Skeletal muscle satellite cell (primary cell): Measurements from ENCODE around the gene ARHGEF7.
A peak's percentile ranks its signal among the peaks of the same experiment; 100 is the strongest.

Source experiments
- H3K27me3 ChIP-seq: 2 replicates; pipeline ENCODE4 v1.7.0; 2013; ENCODE audit warnings: low read length; ENCODE audit not compliant: control insufficient read depth, insufficient read depth
- H3K36me3 ChIP-seq: 2 replicates; pipeline ENCODE4 v1.7.0; 2013; ENCODE audit warnings: mild to moderate bottlenecking, control low read depth, low read length; ENCODE audit not compliant: insufficient read depth
- H3K4me1 ChIP-seq: 2 replicates; pipeline ENCODE4 v1.7.0; 2013; ENCODE audit warnings: low read length; ENCODE audit not compliant: control insufficient read depth, insufficient read depth
- H3K4me2 ChIP-seq: 2 replicates; pipeline ENCODE4 v1.7.0; 2013; ENCODE audit warnings: mild to moderate bottlenecking, low read length
- H3K4me3 ChIP-seq: 2 replicates; pipeline ENCODE4 v1.7.0; 2013; ENCODE audit warnings: low read length
- H3K9ac ChIP-seq: 2 replicates; pipeline ENCODE4 v1.7.0; 2013; ENCODE audit warnings: mild to moderate bottlenecking, low read depth, low read length, moderate library complexity
- H3K9me3 ChIP-seq: replicated peaks from 2 replicates; pipeline ENCODE4 v1.7.0; 2013; ENCODE audit warnings: mild to moderate bottlenecking, control low read depth, low read length

The ARHGEF7 gene

DNA sequence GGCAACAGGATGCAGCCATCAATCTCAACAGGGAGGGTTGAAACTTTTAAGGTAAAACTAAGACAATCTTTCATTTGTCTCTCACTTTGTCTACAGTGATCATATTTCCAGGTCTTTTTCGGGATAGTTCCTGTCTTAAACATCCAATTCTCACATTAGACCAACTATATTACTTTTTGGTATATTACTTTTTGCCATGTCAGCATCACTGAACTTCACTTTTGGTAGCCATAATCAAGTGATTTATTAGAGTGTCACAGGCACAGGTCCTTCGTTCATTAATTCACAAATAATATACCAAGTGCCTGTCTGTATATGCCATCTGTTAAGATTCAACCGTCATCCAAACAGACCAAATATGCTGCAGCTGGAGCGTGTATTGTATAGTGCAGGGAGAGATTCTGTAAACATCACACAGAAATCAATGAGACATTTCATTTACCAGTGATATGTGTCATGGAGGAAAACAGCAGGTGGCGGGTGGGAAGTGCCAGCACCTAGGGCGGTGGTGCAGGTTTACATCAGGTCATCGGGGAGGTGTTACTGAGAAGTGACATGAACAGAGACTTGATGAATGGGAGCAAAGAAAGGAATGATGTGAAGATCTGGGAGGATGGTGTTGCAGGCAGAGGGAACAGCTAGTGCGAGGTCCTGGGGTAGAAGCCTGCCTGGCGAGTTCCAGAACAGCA is 24.9 kb downstream of the ARHGEF7 start:
- Histone ChIP-seq H3K27me3 (peaks cover 71% of the 10 kb centered on the region), H3K36me3 (no peaks in the 10 kb centered on the region), H3K9me3 (no peaks in the 10 kb centered on the region), H3K4me3 (no peak overlapping the region), H3K9ac (no peak overlapping the region), H3K4me1 (no peaks in the 10 kb centered on the region), H3K4me2 (no peak overlapping the region)

DNA sequence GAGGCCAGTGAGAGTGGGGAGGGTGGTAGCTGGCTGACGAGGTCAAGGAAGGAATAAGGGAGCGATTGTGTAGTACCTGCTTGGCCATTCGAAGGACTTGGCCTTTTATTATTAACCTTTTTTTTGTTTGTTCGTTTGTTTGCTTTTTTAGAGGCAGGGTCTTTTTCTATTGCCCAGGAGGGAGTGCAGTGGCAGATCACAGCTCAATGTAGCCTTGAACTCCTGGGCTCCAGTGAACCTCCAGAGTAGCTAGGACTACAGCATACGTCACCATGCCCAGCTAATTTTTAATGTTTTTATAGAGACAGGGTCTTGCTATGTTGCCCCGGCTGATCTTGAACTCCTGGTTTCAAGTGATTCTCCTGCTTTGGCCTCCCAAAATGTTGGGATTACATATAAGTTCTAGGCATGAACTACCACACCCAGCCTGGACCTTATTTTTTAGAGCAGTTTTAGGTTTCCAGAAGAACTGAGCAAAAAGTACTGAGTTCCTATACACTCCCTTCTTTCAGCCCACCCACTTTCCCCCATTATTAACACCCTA is 25.5 kb downstream of the ARHGEF7 start:
- Histone ChIP-seq H3K4me3 (no peak overlapping the region), H3K4me2 (no peak overlapping the region), H3K36me3 (no peaks in the 10 kb centered on the region), H3K27me3 (peaks cover 77% of the 10 kb centered on the region), H3K9me3 (no peaks in the 10 kb centered on the region), H3K9ac (no peak overlapping the region), H3K4me1 (no peaks in the 10 kb centered on the region)

GRCh38 chr13:111142472-111142871 is 27.4 kb downstream of the ARHGEF7 start:
- Histone ChIP-seq H3K27me3 (peaks cover 90% of the 10 kb centered on the region), H3K4me3 (no peak overlapping the region), H3K9ac (no peak overlapping the region), H3K36me3 (no peaks in the 10 kb centered on the region), H3K4me1 (no peaks in the 10 kb centered on the region), H3K9me3 (no peaks in the 10 kb centered on the region), H3K4me2 (no peak overlapping the region)

DNA sequence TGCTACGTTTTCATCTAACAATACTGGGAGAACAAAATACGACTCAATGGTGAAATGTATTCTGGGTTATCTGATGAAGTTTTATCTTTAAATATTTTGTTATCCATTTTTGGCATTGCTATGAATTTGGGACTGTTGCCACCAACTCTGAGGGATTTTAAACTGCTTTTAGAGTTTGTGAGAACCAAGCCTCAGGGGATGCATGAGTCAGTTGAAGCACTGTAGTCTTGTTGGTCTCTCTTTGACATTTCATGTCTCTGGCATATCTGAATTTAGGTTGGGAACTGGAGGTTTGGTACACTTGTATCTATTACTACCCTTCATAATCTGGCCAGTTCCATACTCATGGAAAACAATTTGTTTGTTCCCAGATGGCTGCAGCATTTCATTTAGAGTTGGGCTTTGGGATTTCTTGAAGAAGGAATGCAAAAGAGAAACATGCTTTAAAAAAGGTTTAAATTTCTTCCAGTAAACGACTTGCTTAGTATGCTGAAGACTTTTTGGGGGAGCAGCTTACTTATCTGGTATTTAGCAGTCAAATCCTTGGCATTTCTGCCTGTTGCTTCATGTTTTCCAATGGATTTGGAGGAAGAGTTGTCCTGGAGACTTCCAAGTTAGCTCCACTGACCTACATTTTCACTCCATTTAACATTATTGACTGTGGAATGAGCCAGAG is 28.9 kb downstream of the ARHGEF7 start:
- Histone ChIP-seq H3K9ac (no peak overlapping the region), H3K9me3 (no peaks in the 10 kb centered on the region), H3K4me1 (no peaks in the 10 kb centered on the region), H3K36me3 (no peaks in the 10 kb centered on the region), H3K4me2 (no peak overlapping the region), H3K27me3 (peaks cover 87% of the 10 kb centered on the region), H3K4me3 (no peak overlapping the region)

DNA sequence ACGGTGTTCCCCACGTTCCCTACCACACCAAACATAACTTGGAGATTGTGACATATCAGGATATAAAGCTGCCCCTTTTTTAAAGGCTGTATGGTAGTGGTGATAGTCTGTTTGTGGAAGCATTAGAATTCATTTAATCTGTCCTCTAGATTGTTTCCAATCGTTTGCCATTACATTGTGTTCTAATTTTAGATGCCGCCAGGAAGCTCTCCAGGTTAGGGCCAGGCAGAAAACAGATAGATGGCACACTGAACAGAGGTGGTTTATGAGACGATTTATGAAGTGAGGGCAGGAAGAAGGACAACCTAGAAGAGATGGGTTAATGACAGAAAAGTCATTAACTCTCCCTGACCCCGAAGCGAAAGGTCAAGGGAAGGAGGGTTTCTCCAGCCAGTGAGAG is 30.0 kb downstream of the ARHGEF7 start:
- Histone ChIP-seq H3K27me3 (peaks cover 86% of the 10 kb centered on the region), H3K9ac (no peak overlapping the region), H3K4me3 (no peak overlapping the region)

DNA sequence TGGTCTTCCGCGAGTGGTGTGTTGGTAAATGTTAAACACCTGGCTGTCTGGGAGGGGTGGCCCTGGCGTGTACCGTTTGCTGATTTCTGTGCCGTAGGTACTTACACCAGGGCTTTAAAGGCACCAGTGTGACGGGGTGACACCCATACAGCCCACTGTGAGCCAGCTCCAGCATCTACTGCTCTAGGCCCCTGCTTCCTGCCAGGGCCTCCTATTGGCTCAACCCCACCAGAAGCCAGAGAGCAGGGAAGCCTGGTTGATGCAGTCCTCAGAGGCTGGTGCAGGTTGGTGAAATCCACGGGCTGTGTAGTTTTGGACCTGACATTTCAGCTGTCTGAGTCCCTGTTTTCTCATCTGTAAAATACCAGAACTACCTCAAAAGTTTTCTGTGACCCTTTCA is 30.4 kb downstream of the ARHGEF7 start:
- no peaks in the 10 kb centered on the region for H3K4me1 ChIP-seq
- no peak overlapping the region for H3K4me3 ChIP-seq
- H3K9me3 ChIP-seq, result no peaks in the 10 kb centered on the region
- peaks cover 86% of the 10 kb centered on the region for H3K27me3 ChIP-seq
- H3K4me2 ChIP-seq, result no peak overlapping the region
- no peaks in the 10 kb centered on the region for H3K36me3 ChIP-seq
- no peak overlapping the region for H3K9ac ChIP-seq

More for the DNA sequence above, 30.0 kb downstream of the ARHGEF7 start:
- Histone ChIP-seq H3K9me3 (no peaks in the 10 kb centered on the region), H3K36me3 (no peaks in the 10 kb centered on the region), H3K4me2 (no peak overlapping the region), H3K4me1 (no peaks in the 10 kb centered on the region)

GRCh38 chr13:111152844-111153243 is 37.7 kb downstream of the ARHGEF7 start:
- H3K4me1 ChIP-seq, result peaks cover 26% of the 10 kb centered on the region
- H3K4me2 ChIP-seq, result peak overlapping the region; percentile 88
- peak overlapping the region; percentile 98 for H3K9ac ChIP-seq
- no peaks in the 10 kb centered on the region for H3K9me3 ChIP-seq
- no peaks in the 10 kb centered on the region for H3K36me3 ChIP-seq
- H3K4me3 ChIP-seq, result peak overlapping the region; percentile 96
- H3K27me3 ChIP-seq, result peaks cover 30% of the 10 kb centered on the region

GRCh38 chr13:111153279-111153976 is 38.3 kb downstream of the ARHGEF7 start:
- Histone ChIP-seq H3K36me3 (peaks cover 2% of the 10 kb centered on the region), H3K9me3 (no peaks in the 10 kb centered on the region), H3K9ac (peak overlapping the region; percentile 98), H3K4me1 (peaks cover 26% of the 10 kb centered on the region), H3K27me3 (peaks cover 24% of the 10 kb centered on the region), H3K4me3 (peak overlapping the region; percentile 96), H3K4me2 (peak overlapping the region; percentile 88)

- Histone ChIP-seq H3K36me3 (peaks cover 7% of the 10 kb centered on the region), H3K9me3 (no peaks in the 10 kb centered on the region), H3K4me1 (peaks cover 26% of the 10 kb centered on the region)
Measured at GRCh38 chr13:111153977-111154332, 38.8 kb downstream of the ARHGEF7 start.

GRCh38 chr13:111156421-111156820 is 41.3 kb downstream of the ARHGEF7 start:
- Histone ChIP-seq H3K4me1 (peaks cover 26% of the 10 kb centered on the region), H3K4me3 (no peak overlapping the region), H3K9ac (peak overlapping the region; percentile 11), H3K27me3 (peaks cover under 1% of the 10 kb centered on the region), H3K36me3 (peaks cover 16% of the 10 kb centered on the region), H3K9me3 (no peaks in the 10 kb centered on the region), H3K4me2 (peak overlapping the region; percentile 3)

More at GRCh38 chr13:111153977-111154332, 38.8 kb downstream of the ARHGEF7 start:
- H3K4me2 ChIP-seq, result peak overlapping the region; percentile 88
- H3K27me3 ChIP-seq, result peaks cover 23% of the 10 kb centered on the region
- peak overlapping the region; percentile 98 for H3K9ac ChIP-seq
- peak overlapping the region; percentile 96 for H3K4me3 ChIP-seq

DNA sequence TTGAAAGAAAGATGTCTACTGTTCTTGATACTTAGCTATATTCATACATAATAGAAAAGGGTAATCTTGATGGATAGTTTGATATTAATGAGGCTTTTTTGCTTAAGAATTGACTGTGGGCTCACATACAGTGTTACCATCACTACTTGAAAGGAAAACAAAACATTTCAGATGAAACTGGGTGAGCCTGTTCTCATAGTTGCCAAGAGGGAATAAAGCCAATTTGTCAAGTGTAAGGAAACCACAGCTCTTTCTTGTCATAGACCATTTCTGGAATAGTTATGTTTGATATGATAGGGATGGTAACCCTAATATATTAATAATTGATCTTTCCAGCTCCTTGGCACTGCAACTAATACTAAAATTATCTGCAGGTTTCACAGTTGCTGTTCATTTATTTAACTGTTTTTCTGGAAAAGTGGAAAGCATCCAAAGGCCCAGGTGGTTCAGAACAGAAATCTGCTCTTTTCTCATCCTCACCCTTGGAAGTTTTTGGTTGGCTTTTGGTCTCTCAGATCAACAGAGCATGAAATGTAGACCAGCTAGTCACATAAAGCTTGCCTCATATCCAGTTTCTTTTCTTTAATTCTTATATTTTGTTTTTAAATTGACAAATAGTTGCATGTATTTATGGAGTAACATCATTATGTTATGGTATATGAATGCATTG is 43.2 kb downstream of the ARHGEF7 start:
- Histone ChIP-seq H3K4me3 (no peak overlapping the region), H3K9me3 (no peaks in the 10 kb centered on the region), H3K36me3 (peaks cover 16% of the 10 kb centered on the region), H3K4me1 (peaks cover 19% of the 10 kb centered on the region), H3K9ac (no peak overlapping the region), H3K27me3 (no peaks in the 10 kb centered on the region), H3K4me2 (no peak overlapping the region)
